NCI-H345 treated with DMSO at 0.1 percent for 48 hours (cell line): Measurements from ENCODE around the gene GRIP1.

Experiments used
- DNase-seq: peaks from one replicate; lab custom pipeline; 2025; ENCODE audit not compliant: unreplicated experiment; lab: John Stamatoyannopoulos, UW

GRIP1 gene

DNA sequence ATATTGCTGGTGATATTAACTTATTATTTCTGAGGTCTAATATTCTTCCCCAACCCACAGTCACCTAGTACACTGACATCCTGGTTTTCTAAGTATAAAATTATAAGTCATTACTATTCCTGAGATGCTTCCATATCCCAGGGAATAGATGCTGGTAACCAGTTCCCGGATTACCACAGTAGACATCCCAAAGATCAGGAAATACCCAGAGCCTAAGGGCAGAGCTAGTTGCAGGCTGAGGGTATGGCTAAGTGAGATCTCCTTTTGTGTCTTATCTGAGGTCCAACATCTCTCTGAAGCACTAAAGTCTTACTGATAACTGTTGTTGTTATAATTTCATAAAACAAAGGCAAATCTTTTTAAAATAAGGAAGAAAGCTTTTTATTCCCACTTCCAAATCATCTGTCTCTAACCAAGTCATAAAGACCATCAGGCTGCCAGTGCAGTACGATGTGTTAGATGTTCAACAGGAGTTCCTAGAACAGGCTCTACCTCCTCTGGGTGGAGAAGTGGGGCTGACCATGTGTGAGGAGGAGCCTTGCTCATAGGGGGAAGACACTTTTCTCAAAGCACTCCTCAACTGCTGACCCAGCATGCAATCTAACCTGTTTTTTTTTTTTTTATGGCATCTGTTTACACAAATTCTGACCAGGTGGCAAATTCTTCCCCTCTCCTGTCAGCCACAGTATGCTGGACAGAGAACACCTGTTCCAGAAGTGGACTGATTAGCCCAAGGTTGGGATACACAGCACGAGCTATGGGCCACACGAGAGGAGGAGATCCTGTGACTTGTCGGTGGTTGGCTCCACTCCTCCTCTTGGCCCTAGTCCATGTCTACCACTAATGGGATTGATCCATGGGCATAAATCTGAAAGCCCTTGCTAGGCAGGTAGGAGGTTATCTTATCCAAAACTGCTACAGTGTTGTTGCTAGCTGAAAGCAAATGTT is 16.1 kb upstream of the GRIP1 start:
- DNase-seq: no peak

DNA sequence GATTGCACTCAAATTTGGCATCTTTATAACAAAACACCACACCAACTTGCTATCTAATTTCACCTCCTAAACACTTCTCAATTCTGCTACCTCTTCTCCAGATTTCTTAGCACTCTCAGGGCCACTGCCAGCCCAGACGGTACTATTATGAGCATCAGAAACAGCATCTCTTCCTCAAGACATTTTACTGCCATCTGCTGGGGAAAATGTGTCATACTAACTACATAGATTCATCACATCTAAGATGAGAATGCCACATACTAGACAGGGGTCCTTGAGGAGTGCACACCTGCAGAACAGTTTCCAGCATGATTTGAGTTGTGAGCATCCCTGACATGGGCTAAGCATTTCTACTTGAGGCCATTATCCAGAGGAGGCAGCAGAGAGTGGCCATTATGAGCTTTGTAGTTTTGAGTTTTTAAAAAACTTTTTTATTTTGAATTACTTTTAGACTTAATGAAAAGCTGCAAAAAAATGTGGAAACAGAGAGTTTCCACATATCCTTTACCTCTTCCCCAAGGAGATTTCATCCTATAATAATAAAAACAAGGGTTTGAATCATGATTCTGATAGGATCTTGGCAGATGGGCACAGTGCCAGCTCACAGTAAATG is 15.1 kb upstream of the GRIP1 start:
- DNase-seq: peak; percentile 60

DNA sequence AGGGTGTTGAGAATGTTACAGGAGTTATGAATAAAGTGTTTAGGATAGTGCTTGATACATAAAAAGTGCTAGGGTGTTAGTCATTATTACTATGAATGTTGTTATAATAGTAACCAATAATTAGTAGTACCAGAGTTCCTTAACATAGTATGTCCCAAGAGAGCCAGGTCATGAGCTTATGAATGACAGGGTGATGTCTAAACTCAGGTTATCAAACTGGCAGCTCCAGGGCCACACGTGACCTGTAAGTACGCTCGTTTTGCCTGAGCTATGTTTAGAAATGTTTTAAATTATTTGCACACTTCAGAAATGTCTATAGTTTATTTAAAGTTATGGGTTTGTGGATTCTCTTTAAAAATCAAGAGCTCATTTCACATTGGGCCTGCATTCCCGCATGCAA is 14.1 kb upstream of the GRIP1 start:
- DNase-seq: no peak

DNA sequence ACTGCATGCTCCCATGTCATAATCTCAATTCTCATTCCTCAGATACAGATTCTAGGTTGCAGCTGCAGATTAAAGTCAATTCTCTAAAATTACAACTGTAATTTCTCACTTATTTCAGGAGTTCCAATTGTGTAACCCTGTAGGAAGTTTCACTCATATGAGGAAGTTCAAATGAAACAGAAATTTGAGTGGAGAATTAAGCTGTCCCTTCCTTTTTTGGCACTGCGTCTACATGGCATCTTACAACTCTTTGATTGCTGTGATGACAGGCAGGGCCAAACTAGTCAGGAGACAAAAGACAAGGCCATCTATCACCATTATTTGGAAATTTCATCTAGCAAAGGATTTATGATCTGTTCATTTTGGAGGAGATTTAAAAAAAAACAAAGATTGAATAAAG is 13.3 kb upstream of the GRIP1 start:
- no peak for DNase-seq

GRCh38 chr12:66688846-66689439 is 10.1 kb upstream of the GRIP1 start:
- peak; percentile 56 for DNase-seq

GRCh38 chr12:66684222-66684621 is 5.3 kb upstream of the GRIP1 start:
- DNase-seq: no peak

DNA sequence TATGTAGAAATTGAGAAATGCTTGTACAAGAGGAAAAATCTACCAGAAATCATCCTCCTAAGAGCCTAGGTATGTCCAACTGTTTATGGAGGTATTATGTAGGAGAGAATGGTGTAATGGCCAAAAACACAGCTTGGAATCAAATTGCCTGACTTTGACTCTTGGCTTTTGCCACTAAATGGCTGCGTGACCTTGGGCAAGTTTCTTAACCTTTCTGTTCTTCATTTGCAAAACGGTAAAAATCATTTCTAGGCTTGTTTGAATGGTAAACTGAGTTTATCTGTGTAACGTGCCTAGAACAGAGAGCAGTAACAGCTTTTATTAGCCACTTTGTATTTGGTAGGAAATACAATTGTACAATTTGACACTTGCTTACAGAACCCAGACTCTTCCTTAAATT is 4.9 kb upstream of the GRIP1 start:
- DNase-seq: no peak

DNA sequence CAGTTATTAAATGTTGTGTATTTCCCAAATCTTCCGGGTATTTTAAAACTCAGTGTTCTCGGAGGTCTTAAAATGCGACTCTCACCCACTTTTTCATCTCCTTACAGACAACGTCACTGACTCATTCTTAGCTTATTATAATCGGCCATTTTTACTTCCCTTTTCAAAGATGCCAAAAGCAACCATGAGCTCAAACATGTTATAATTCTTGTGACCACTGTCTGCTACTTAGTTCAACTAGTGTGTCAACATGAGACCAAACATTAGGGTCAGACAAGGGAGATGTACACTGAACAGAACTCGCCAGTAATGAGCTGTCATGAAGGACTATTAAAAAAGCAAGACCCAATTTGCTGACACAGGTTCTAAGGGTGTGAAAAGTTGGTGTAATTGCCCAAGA is 4.2 kb upstream of the GRIP1 start:
- no peak for DNase-seq

DNA sequence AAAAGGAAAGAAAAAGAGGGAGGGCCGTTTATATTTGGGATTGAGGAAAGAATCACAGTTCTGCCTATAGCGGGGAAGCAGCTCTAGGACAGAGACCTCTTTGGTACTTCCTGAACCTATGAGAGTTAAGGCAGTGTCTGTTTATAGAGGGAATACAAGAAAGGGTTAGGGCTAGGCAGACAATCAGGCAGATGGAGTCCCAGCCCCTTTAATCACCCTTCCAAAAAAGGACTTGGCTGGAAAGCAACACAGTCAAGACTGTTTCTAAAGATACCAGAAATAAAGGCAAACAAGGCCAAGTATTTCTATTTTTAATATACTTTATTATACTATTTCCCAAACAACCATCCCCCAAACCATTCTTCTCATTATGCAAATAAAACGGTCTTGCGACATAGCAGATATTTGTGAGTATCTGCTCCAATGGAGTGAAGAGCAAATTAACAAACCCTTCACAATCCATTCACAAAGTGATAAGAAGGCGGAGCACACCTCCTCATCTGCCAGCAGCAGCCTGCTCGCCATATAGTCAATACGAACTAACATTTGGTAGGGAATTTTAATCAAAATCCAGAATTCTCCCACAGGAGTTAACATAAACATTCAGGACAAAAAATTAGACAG is 697 bp upstream of the GRIP1 start:
- no peak for DNase-seq

DNA sequence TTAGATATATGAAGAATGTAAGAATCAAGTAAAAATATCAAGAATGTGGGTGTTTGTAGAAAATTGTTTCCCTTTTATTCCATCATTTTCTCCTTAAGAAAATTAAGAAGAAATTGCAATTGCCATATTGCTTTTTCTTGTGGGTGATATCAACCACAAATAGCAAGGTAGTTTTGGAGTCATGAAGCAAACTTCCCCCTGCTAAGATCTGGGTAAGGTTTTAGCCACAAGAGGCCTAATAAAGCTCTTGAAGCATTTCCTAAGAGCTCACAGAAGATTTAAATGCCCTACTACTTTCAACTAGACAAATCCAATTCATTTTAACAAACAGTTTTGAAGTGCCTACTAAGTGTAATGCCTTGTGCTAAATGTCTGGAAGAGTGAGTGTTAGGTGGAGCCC is 2.6 kb downstream of the GRIP1 start:
- no peak for DNase-seq

DNA sequence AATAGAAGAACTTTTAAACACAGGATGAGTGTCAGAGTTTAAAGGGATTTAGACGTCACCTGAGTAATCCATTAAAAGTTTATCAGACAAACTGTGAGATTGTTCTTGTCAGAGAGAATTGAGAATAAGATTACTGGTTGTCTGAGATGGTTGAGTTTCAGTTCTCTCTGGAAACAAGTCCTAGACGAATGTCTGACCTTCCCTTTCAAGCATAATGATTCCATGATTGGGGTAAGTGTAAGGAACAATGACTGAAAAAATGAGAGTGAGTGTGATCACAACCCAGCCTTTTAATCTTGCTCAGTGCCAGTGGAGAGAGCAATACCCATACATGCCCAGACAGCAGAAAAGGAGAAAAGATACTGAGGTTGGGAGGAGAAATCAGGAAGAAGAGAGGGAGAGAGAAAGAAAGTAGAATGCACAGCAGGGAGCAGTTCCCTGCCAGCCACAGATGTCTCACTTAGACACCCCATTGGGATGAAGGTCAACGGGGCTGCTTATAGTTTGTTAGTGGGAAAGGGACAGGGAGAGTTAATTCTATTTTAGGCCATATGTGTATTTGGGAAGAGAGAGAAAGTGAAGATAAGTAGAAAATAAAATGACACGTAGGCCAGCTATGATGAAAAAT is 4.3 kb downstream of the GRIP1 start:
- no peak for DNase-seq

GRCh38 chr12:66669541-66669940 is 9.3 kb downstream of the GRIP1 start:
- peak; percentile 85 for DNase-seq

DNA sequence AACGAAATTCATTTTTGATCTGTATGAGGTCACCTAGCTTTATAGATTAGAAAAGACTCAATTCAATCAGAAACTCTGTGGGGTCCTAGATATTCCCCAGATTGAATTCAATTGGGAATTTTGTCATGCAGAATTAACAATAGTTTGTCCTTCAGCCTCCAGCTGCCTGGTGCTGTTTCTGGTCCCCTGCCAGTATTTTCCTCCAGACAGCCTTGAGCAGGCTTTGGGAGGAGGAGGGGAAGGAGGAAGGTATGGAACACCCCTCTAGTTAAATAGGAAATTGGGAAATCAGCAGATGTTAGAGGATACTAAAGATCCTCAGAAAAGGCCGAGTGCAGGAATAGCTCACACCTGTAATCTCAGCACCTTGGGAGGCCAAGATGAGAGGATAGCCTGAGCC is 10.6 kb downstream of the GRIP1 start:
- DNase-seq: peak; percentile 12

DNA sequence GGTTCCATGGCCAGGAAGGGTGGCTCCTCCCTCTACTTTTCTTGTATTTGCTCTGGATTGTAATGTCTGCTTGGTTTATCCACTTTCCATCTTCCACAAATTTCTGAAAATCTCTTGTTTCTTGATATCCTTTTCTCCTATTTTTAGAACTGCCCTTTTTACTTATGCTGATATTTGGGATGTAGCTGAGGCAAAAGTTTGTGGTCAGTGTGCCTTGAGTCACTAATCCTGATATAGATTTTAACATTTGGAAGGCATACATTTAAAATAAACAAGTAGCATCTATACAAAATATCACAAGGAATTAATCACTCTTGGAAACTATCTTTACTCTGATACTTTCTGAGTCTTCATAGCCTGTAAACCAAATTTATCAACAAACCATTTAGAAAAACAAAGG is 11.0 kb downstream of the GRIP1 start:
- no peak for DNase-seq

- no peak for DNase-seq
Measured at GRCh38 chr12:66666481-66666880, 12.4 kb downstream of the GRIP1 start.

- DNase-seq: no peak
Measured at GRCh38 chr12:66665435-66665985, 13.4 kb downstream of the GRIP1 start.

GRCh38 chr12:66664076-66664475 is 14.8 kb downstream of the GRIP1 start:
- DNase-seq: no peak

- DNase-seq: no peak
Measured at GRCh38 chr12:66663611-66664010, 15.3 kb downstream of the GRIP1 start.

- peak; percentile 13 for DNase-seq
Measured at GRCh38 chr12:66662729-66663128, 16.1 kb downstream of the GRIP1 start.

- DNase-seq: no peak
Measured at GRCh38 chr12:66662179-66662578, 16.7 kb downstream of the GRIP1 start.

DNA sequence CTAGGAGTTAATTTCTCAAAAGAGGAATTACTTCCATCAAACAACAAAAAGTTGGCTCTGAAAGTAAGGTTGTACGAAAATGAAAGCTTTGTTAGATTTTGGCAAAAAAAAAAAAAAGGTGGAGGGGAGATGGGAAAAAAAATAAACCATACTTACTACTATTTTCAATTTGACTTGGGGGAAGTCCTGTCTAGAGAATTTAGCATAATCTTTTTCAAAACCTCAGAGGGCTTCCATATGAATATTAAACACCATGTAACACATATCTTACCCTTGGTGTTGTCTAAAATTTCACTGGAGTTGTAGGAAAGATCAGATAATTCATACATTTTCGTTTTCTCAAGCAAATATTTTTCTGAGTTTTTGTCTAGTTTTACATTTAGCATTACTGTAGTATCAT is 17.5 kb downstream of the GRIP1 start:
- no peak for DNase-seq
